Measurements from ENCODE around the gene GABBR1. TPM values are rescaled to one million over a fixed set of nuclear protein-coding genes. Genes with fewer than 3 reads are reported as not detected.

The GABBR1 gene
- polyA plus RNA-seq, 1 of the 3 experiments (the other 2 are of a cell fraction) = 26.8 TPM

GRCh38 chr6:29603930-29604329 lies 29.1 kb downstream of the GABBR1 start:
- Histone ChIP-seq H3K27me3 (ENCODE audit: insufficient read depth) (no peaks in the 10 kb centered on the region), H3K4me2 (no peak overlapping the region), H2AFZ (ENCODE audit: low read depth) (no peak overlapping the region), H3K36me3 (replicated peaks in 1 of 2; ENCODE audit: control insufficient read depth in 1 of 2, insufficient read depth in 2 of 2, low read length in 1 of 2) (peaks cover 10 to 40% of the 10 kb centered on the region in 2 experiments), H3K79me2 (ENCODE audit: insufficient read depth) (no peaks in the 10 kb centered on the region), H3F3A (replicated peaks; ENCODE audit: insufficient read depth) (no peaks in the 10 kb centered on the region), H3K9me3 (no peaks in the 10 kb centered on the region), H3K9me2 (no peaks in the 10 kb centered on the region), H3K4me1 (ENCODE audit: control insufficient read depth in 1 of 2, insufficient read depth in 2 of 2, low read depth in 1 of 2, low read length in 1 of 2) (peaks cover 0 to 8% of the 10 kb centered on the region in 2 experiments; a peak in 1 of 4 replicates), H3K9ac (no peak overlapping the region), H3K27ac (ENCODE audit: low read depth in 2 of 2, low read length in 1 of 2) (no peak overlapping the region), H3K4me3 (ENCODE audit: low read depth in 2 of 2, low read length in 1 of 2) (no peak overlapping the region), H4K20me1 (ENCODE audit: insufficient read depth) (no peaks in the 10 kb centered on the region)
- POLR2A ChIA-PET = interaction anchor here (1.6 kb wide), 1 partner anchor 29 kb away, joined by 5 read pairs; the partner anchor contains the start of gene GABBR1
- peak; percentile 62 for DNase-seq
- CTCF ChIA-PET = interaction anchor here (1.0 to 2.6 kb wide), 7 partner anchors 9 to 50 kb away, joined by 3 to 13 read pairs (median 6); no protein-coding TSS in a partner anchor
- WGBS (ENCODE audit: low lambda C conversion rate) = 65% methylated on average over 2 of the region's 2 CpGs
- TF ChIP-seq SIN3A (IDR thresholded peaks at IDR 0.05; ENCODE audit: borderline replicate concordance, low read depth, low read length) = no peak
- peak; percentile 33; the same call in 1 of the 2 replicates for TF ChIP-seq MXI1 (IDR thresholded peaks at IDR 0.05; ENCODE audit: low read depth, low read length)
- TF ChIP-seq TCF12 (IDR thresholded peaks at IDR 0.05) = no peak

GRCh38 chr6:29603456-29603855 lies 29.5 kb downstream of the GABBR1 start:
- Histone ChIP-seq H3K9me2 (no peaks in the 10 kb centered on the region), H3K27me3 (ENCODE audit: insufficient read depth) (no peaks in the 10 kb centered on the region), H3K4me2 (no peak overlapping the region), H3K36me3 (replicated peaks in 1 of 2; ENCODE audit: control insufficient read depth in 1 of 2, insufficient read depth in 2 of 2, low read length in 1 of 2) (peaks cover 10 to 35% of the 10 kb centered on the region in 2 experiments), H3K79me2 (ENCODE audit: insufficient read depth) (no peaks in the 10 kb centered on the region), H3K9me3 (no peaks in the 10 kb centered on the region), H3K4me1 (ENCODE audit: control insufficient read depth in 1 of 2, insufficient read depth in 2 of 2, low read depth in 1 of 2, low read length in 1 of 2) (peaks cover 0 to 8% of the 10 kb centered on the region in 2 experiments; a peak in 1 of 4 replicates), H2AFZ (ENCODE audit: low read depth) (no peak overlapping the region), H3K4me3 (ENCODE audit: low read depth in 2 of 2, low read length in 1 of 2) (no peak overlapping the region), H3K27ac (ENCODE audit: low read depth in 2 of 2, low read length in 1 of 2) (no peak overlapping the region), H3K9ac (no peak overlapping the region), H4K20me1 (ENCODE audit: insufficient read depth) (no peaks in the 10 kb centered on the region), H3F3A (replicated peaks; ENCODE audit: insufficient read depth) (no peaks in the 10 kb centered on the region)
- 96% methylated on average over 11 of the region's 11 CpGs for WGBS (ENCODE audit: low lambda C conversion rate)
- DNase-seq = no peak
- TF ChIP-seq NFIC (IDR thresholded peaks at IDR 0.05; ENCODE audit: borderline replicate concordance) = no peak
- TF ChIP-seq FOXM1 (IDR thresholded peaks at IDR 0.05; ENCODE audit: low read depth) = no peak
- ChIA-PET CTCF (interaction anchor here (0.6 to 2.6 kb wide), 12 partner anchors 8 to 227 kb away, joined by 3 to 13 read pairs (median 6); partner anchors contain the start of gene GABBR1), POLR2A (interaction anchor here (1.6 kb wide), 1 partner anchor 30 kb away, joined by 5 read pairs; the partner anchor contains the start of gene GABBR1)

GRCh38 chr6:29602564-29603361 lies 30.2 kb downstream of the GABBR1 start:
- Histone ChIP-seq H3K4me1 (ENCODE audit: control insufficient read depth in 1 of 2, insufficient read depth in 2 of 2, low read depth in 1 of 2, low read length in 1 of 2) (peaks cover 0 to 8% of the 10 kb centered on the region in 2 experiments; a peak in 1 of 4 replicates), H3K27ac (ENCODE audit: low read depth in 2 of 2, low read length in 1 of 2) (no peak overlapping the region), H3K36me3 (replicated peaks in 1 of 2; ENCODE audit: control insufficient read depth in 1 of 2, insufficient read depth in 2 of 2, low read length in 1 of 2) (peaks cover 9 to 35% of the 10 kb centered on the region in 2 experiments), H4K20me1 (ENCODE audit: insufficient read depth) (no peaks in the 10 kb centered on the region), H3K27me3 (ENCODE audit: insufficient read depth) (no peaks in the 10 kb centered on the region), H3K4me2 (no peak overlapping the region), H3K79me2 (ENCODE audit: insufficient read depth) (no peaks in the 10 kb centered on the region), H3K4me3 (ENCODE audit: low read depth in 2 of 2, low read length in 1 of 2) (no peak overlapping the region), H3F3A (replicated peaks; ENCODE audit: insufficient read depth) (no peaks in the 10 kb centered on the region), H2AFZ (ENCODE audit: low read depth) (no peak overlapping the region), H3K9ac (no peak overlapping the region), H3K9me2 (no peaks in the 10 kb centered on the region), H3K9me3 (no peaks in the 10 kb centered on the region)
- peak; percentile 43; the same call in 1 of the 2 replicates for TF ChIP-seq CTCF (IDR thresholded peaks at IDR 0.05)
- no peak for TF ChIP-seq TEAD4 (IDR thresholded peaks at IDR 0.05; ENCODE audit: borderline replicate concordance, insufficient read depth)
- WGBS (ENCODE audit: low lambda C conversion rate) = 85% methylated on average over 12 of the region's 12 CpGs
- ChIA-PET POLR2A (interaction anchor here (1.6 kb wide), 1 partner anchor 30 kb away, joined by 5 read pairs; the partner anchor contains the start of gene GABBR1), CTCF (interaction anchor here (0.6 to 2.6 kb wide), 11 partner anchors 8 to 226 kb away, joined by 3 to 13 read pairs (median 5); partner anchors contain the start of gene GABBR1)
- peak; percentile 69 for DNase-seq
